ENCODE measurements around the gene EIF3D. TPM values are rescaled to one million over a fixed set of nuclear protein-coding genes. Genes with fewer than 3 reads are reported as not detected.
"Not testable (repeated sequence)": the region's sequence is repeated elsewhere in the genome, so short reads cannot be mapped to it uniquely, and the experiment has no call there.

The EIF3D gene
- total RNA-seq, 1 donor from 2014 or later: 135 TPM

DNA sequence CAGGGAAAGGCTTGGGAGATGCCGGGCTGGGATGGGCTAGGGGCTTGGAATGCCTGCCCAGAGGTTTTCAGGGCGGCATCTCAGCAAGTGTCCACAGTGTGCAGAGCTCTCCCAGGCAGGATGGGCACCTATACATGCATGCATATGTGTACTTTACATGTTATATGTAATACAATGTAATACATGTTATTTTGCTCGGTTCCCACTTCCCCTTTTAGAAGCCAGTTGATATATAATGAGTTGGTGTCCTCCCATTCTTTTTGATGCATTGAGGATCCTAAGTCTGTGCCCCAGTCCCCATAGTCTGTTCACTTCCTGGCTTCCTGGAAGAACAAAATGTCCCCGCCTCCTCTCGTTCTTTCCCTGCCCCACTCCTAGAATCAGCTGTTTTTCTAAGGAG lies 20.1 kb upstream of the EIF3D start:
- no peak for ATAC-seq

- peak; percentile 33 for ATAC-seq
These were observed 19.6 kb upstream of the EIF3D start for GRCh38 chr22:36548606-36549005.

GRCh38 chr22:36546932-36547331 lies 18.0 kb upstream of the EIF3D start:
- peak; percentile 49 for ATAC-seq

GRCh38 chr22:36546092-36546804 lies 17.3 kb upstream of the EIF3D start:
- ATAC-seq: no peak

- ATAC-seq: no peak
These were observed 15.2 kb upstream of the EIF3D start for GRCh38 chr22:36544107-36544620.

GRCh38 chr22:36541831-36542411 lies 13.0 kb upstream of the EIF3D start:
- ATAC-seq: peak; percentile 88

GRCh38 chr22:36540867-36541642 lies 12.1 kb upstream of the EIF3D start:
- ATAC-seq: no peak

- no peak for ATAC-seq
These were observed 9.6 kb upstream of the EIF3D start for GRCh38 chr22:36538529-36538928.

- peak; percentile 9 for ATAC-seq
These were observed 7.8 kb upstream of the EIF3D start for GRCh38 chr22:36536717-36537116.

- not testable (repeated sequence) for ATAC-seq
These were observed 4.4 kb upstream of the EIF3D start for GRCh38 chr22:36533320-36533719.

GRCh38 chr22:36532466-36532865 lies 3.5 kb upstream of the EIF3D start:
- ATAC-seq: no peak

DNA sequence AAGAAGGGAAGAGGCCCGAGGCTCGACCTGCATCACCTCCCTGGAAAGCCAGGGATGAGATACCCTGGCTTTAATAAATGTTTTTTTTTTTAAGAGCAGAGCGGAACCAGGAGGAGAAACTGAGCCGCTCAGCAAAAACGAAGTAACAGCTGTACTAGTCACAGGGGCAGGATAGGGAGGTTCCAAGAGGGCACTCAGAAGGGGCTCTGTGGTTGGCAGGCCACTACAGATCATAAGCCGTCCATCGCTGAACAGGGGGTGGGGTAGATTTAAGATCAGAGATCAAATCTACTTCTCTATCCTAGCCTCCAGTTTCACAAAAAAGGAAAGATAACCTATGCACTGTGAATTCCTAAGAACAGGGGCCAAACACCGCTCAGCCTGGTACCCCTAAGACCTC lies 625 bp downstream of the EIF3D start:
- peak; percentile 9 for ATAC-seq

- no peak for ATAC-seq
These were observed 6.3 kb downstream of the EIF3D start for GRCh38 chr22:36522662-36523061.

DNA sequence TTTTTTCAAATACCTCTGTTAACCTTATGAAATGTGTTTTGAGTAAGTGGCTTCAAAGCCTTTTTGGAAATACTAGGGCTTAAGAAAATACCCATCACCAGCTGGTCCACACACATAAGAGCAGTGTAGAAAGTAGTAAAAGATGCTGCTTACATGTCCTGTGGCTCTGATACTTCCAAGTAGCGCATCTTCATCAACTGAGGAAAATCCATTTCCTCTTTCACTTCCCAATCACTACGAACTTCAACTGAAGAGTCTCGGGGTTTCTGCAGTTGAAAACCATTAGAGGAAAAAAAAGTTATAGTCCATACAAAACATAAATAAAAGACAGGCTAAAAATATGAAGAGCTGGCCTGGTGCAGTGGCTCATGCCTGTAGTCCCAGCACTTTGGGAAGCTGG lies 8.5 kb downstream of the EIF3D start:
- no peak for ATAC-seq

GRCh38 chr22:36519906-36520305 lies 9.1 kb downstream of the EIF3D start:
- ATAC-seq: not testable (repeated sequence)

DNA sequence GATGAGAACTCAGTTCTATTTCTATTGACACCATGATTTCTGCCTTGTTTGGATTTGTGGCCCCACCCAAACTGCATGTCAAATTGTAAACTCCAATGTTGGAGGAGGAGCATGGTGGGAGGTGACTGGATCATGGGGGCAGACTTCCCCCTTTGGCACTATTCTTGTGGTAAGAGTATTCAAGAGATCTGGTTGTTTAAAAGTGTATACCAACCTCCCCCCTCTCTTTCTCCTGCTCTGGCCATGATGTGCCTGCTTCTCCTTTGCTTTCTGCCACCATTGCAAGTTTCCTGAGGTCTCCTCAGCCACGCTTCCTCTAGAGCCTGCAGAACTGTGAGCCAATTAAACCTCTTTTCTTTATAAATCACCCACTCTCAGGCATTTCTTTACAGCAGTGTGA lies 14.2 kb downstream of the EIF3D start:
- no peak for ATAC-seq

- no peak for ATAC-seq
These were observed 16.0 kb downstream of the EIF3D start for GRCh38 chr22:36512991-36513390.

DNA sequence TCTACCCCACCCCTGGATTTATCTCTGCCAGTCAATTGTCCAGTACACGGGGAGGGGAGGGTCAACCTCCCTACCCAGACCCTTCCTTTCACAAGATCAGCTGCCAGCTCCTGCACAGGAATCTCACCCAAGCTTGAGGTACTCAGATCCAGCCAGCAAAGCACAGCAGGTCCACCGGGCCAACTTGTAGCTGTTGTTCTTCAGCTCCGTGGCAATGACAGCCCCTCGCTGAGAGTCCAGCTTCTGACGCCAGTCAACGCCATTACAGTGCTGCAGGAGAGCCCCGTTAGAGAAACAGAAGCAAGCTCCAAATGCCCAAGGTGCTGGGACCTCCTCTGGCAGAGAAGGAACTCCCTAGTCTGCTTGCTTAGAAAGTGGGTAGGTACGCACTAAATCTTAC lies 16.6 kb downstream of the EIF3D start:
- ATAC-seq: no peak

- ATAC-seq: peak; percentile 52
These were observed 17.7 kb downstream of the EIF3D start for GRCh38 chr22:36510966-36511881.

DNA sequence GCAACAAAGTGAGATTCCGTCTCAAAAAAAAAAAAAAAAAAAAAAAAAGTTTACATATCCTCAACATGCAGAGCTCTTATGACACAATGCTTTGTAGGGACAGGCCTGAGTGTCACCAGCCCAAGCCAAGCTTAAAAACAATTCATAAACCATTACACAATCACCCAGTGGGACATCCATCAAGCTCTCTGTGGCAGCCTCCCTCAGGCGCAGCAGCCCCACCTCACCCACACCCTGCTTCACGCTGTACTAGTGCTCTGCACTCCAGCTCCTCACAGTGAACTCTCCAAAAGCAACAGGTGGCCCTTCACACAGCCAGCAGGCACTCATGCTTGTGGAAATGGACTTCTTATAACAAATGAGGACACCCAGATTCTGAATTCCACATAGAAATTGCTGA lies 18.6 kb downstream of the EIF3D start:
- peak; percentile 86 for ATAC-seq

- no peak for ATAC-seq
These were observed 21.4 kb downstream of the EIF3D start for GRCh38 chr22:36507518-36508010.

Data from esophagus mucosa (tissue), 1 donor.